NCI-H1092 (cell line): Measurements from ENCODE around the gene SIMC1.

Experiments used
- DNase-seq: peaks from one replicate; lab custom pipeline; 2025; lab: John Stamatoyannopoulos, UW

SIMC1 gene

DNA sequence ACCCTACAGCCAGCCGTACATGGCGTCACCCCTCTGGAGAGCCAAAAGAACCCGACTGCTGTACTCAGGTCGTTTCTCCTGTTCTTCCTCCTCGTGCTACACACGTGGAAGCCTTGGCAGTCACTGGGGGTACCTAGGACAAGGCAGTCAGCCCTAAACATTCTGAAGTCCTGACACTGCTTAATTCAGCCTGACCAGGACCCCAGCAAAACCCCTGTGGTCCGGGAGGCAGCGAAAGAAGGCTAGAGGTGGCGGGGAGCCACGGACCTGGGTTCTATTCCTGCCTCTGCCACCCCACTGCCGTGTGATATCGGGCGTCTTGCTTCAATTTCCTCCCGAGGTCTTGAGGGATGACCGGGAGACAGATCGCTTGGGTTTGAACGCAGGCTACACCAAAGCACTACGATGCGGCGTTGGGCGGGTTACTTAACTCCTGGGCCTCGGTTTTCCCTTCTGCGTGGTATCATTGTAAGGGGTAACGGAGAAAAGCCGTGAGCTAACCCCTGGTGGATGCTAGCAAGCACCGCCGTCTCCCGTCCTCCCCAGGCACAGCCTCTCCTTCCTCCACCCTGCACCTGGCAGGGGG is 126.6 kb downstream of the SIMC1 start:
- DNase-seq = no peak

DNA sequence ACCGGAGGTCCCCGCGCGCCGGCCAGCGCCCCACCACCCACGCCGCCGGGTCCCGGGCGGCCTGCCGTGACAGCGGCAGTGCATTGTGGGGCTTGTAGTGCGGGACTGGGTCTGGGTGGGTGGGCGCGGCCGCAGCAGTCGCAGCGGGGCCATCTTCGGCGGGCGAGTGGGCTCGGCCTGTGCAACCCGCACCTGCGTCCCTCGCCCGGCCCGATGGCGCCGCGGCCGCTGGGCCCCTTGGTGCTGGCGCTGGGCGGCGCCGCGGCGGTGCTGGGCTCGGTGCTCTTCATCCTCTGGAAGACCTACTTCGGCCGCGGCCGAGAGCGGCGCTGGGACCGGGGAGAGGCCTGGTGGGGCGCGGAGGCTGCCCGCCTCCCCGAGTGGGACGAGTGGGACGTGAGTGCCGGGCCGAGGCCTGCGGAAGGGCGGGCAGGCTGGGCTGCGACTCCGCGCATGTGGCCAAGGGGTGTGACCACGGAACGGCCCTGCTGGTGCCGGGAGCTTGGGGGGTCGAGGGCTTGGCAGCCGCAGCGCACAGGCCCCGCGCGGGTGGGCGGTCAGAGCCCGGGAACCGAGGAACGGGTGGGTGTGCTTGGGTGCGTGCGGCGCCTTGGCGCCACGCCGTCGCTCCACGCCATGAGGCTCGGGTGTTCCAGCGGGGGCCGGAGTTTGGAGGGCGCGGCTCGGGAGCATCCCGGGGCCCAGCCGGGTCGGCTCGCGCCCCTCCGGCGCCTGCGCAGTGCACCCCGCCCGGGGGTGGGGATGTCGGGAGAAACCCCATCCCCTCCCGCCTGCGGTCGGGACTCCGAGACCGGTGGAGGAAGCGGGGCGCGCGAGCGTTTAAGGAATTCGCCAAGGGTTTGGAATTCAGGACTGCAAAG is 127.4 kb downstream of the SIMC1 start, which contains the start of gene ARL10:
ARL10 (plus strand) TSS at position 137 of the 881 bp plus-strand sequence; CDS start at position 214, 77 bp downstream.
- no peak for DNase-seq

DNA sequence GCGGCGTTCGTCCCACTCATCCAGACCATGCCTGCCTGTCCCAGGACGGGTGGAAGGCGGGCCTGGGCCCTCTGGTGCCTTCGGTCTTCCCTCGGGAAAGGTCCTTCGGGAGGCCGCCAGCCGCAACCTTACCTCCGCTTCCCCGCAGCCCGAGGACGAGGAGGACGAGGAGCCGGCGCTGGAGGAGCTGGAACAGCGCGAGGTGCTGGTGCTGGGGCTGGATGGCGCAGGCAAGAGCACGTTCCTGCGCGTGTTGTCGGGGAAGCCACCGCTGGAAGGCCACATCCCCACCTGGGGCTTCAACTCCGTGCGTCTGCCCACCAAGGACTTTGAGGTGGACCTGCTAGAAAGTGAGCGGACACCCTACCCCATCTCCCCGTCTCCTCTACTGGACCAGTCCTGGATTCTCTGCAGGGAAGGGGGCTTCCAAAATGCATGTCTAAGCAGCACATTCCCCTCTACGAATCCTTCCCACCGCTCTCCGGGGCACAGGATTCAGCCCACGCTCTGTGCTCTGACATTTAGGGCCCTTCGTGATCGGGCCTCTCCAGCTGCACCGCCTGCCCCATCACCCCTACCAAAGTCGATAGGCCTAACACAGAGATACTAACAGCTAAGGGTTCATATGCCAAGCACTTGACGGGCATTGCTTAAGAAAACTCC is 128.1 kb downstream of the SIMC1 start:
- DNase-seq = no peak

DNA sequence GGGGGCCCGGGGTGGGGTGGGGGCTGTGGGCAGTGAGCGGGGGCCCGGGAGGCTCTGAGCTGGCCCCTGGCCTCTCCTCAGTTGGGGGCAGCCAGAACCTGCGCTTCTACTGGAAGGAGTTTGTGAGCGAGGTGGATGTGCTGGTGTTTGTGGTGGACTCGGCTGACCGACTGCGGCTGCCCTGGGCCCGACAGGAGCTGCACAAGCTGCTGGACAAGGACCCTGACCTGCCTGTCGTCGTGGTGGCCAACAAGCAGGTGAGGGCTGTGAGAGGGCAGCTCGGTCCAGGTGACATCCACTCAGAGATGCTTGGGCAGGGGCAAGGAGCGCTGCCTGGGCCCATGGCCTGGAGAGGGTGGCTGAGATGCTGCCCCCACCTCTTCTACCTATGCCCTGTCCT is 130.5 kb downstream of the SIMC1 start:
- DNase-seq = no peak

DNA sequence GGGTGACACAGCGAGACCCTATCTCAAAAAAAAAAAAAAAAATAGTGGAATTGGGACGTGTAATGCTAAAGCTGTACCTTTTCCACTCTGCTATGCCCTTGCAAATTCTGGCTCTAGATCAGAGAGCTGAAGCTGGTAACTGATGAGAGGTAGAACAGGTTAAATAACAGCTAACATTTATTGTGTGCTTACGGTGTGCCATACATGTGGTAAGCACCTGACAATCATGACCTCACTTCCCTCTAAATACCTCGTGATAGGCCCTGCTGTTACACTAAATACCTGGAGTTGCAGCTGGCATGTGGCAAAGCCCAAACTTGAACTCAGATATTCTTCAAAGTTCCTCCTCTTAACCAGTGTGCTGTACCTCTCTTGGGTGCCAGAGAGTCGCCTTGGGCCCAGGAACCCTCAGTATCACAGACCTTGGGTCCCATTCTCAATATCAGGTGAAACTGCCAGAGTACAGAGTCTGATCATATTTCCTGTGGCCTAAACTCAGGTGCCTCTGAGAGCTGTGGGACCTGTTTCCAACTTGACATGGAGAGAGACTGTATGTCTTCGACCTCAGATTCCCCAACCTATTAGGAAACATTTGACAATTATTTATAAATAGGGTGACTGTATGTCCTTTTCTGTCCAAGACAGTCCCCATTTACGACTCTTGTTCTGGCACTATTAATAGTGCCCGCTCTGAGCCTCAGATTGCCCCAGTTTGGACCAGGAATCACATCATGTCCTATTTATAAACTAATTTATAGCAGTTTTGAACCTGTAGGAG is 131.9 kb downstream of the SIMC1 start:
- no peak for DNase-seq

DNA sequence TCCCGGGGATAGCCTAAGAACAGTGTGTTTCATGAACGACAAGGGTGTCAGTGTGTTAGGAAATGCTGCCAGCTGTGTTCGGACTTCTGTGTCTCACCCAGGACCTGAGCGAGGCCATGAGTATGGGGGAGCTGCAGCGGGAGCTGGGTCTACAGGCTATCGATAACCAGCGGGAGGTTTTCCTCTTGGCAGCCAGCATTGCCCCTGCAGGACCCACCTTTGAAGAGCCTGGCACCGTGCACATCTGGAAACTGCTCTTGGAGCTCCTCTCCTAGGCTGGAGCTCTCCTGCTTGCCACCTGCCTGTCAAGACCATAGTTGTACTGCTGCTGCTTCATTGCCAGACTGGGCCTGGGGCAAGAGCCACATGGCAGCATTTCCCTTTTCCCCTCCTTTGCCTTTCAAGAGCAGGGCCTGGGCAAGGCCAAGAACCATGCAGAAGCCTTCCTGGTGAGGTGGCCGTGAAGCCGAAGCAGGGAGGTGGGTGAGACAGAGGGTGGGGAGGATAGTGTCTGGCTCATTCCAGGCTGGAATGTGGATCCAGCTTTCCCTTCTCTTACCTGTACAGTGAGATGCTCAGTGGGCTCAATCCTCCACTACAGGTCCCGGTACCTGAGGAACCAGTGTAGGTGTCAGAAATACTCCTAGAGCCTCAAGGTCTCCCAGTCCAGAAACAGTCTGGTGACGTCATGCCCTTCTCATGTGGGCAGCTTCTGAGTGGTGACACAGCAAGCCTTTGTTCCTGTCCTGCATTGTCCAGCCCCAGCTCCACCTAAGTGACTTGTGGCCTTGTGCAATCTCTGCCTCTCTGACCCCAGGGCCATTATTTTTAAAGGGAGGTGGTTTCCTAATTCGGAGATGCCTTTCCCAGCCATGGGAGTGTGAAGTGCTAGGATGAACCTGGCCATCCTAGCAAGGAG is 133.7 kb downstream of the SIMC1 start:
- no peak for DNase-seq

GRCh38 chr5:176373100-176373818 is 135.0 kb downstream of the SIMC1 start:
- no peak for DNase-seq

DNA sequence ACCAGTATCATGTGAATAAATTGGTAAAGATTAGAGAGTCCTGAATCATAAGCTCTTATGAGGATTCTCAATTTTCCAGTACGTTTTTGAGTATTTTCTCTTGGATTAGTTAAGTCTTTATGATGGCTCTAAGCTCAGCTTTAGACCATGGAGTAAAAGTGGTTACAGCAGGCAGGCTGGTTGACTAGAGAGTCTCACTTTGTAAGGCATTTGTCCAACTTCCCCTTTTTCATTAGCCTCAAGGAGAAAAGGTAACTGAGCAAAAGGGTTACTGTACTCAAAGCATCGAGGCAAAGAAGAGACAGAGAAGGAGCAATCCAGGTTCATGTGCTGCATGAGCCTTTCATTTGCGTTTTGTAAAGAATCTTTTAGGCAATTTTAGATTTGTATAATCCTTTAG is 141.7 kb downstream of the SIMC1 start:
- DNase-seq = no peak

DNA sequence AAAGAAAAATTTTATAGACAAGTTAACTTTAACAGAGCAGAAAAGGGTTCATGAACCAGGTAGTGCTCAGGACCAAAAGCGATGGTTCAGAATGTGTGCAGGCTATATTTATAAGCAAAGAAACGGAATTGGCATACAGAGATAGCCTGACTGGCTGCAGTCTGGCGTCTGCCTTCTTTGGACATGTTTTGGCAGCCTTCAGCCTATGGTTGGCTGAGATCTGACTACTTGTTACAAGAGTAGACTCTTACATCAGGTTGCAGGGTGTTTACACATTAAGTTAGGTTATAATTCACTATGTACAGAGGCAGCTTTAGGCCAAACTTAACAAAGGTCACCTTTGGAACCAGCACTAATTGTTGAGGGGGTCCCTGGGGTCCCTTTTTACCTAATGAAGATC is 143.2 kb downstream of the SIMC1 start:
- DNase-seq = no peak

DNA sequence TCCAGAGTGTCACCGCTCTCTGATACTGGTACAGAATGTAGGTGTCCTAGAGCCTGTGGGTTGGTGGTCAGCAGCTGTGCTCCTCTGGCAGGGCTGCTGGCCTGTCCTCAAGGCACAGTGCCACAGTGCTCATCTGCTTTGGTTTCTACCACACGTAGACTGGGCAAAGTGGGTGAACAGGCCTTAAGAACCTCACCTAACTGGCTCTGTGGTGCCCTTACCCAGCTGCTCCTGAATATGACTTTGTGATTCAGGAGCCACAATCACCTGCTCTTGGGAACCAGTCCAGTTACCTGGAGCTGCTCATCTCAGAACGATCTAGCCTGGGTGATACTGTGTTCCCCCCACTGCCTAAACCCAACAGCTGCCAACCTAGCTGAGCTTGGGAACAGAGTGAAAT is 143.8 kb downstream of the SIMC1 start:
- no peak for DNase-seq

DNA sequence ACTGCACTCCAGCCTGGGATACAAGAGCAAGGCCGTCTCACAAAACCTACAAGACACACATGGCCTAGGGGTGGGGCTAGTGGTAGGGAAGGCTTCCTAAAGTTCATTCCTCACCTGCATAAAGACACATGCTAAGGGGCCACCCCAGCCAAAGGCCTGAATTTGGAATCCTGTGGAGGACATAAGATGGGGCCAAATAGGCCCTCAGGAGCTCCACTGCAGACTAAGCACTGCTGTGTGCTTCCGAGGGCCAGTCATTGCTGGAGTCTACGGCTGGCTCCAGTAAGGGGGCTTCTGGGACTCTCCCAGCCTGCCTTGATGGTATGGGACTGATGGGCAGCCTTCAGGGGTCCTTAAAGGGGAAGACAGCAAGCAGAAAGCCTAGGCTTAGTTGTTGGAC is 144.5 kb downstream of the SIMC1 start:
- DNase-seq = no peak

- DNase-seq = no peak
These were observed 145.2 kb downstream of the SIMC1 start for GRCh38 chr5:176383248-176383905.

DNA sequence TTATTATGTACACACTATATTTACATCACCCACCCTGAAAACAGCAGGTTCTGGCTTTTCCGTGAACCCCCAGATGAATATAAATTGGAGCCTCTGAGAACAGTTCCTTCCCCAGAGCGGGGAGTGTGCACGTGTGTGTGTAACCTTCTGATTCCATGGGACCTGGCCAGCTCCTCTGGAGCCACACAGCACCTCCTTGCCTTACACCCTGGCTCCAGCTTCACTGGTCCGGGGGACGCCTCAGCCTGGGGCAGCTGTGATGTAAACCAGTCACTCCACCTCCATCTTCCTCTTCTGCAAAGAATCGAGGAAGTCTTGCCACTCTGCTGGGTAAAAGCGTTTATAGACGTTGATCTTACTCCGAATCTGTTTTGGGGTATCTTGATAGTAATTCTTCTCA is 145.7 kb downstream of the SIMC1 start:
- DNase-seq = no peak

- DNase-seq = no peak
These were observed 146.2 kb downstream of the SIMC1 start for GRCh38 chr5:176384366-176384930.

DNA sequence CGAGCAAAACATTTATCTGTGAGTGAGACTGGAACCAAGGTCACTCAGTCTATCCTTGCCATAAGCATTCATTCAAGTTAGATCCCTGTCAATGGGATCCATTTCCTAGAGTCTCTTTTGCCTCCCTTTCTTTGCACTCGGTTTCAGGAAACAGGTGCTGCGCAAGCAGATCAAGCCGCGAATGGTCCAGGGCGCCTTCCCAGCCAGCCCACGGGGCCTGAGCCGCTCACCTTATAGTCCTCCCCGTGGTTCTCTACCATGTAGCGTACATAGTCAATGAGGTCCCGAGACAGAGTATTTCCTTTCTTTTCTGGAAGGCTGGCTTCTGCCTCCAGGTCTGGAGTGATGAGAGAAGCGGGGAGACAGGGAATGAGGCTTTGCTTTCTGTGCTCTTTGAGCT is 146.8 kb downstream of the SIMC1 start:
- DNase-seq = no peak

DNA sequence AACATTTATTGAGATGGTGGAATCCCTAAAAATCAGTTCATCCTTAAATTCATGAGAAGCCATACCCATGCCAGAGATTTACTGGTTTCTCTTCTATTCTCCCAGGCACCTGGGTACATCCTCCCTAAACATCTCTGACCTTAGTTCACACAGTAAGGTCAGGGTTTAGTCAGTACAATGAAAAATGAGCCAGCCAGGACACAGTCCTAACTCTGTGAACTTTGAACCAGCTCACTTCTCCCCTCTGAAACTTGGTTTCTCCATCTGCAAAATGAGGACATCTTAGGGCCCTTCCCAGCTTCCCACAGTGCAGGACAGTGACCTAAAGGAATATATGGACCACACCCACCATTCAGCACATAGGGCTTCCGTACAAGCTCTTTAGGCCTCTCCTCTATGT is 148.3 kb downstream of the SIMC1 start:
- no peak for DNase-seq

GRCh38 chr5:176387384-176387925 is 149.2 kb downstream of the SIMC1 start:
- no peak for DNase-seq

- DNase-seq = no peak
These were observed 149.8 kb downstream of the SIMC1 start for GRCh38 chr5:176388003-176388443.

DNA sequence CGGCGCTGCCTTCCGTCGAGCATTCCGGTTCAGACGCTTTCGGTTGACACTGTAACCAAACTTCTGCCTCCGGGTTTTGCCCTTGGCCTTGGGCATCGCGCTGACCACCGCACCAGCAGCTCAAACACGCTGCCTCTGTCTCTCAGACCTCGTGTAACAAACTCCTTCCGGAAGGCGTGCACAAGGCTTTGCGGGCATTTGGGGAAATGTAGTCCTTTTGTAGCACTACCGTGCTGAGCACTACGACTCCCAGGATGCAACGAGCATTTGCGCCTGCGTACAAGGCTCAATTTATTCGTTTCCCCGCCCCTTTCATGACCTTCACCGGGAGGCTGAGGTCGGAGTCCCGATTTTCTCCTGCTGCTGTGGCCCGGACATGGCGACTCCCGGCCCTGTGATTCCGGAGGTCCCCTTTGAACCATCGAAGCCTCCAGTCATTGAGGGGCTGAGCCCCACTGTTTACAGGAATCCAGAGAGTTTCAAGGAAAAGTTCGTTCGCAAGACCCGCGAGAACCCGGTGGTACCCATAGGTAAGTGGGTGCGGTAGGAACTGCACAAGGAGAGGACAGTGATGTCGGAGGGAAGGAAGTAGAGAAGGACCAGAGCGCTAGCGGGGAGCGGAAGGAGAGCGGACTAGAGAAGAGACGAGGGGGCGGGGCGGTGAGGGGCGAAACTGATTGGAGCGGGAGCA is 150.4 kb downstream of the SIMC1 start, which contains the start of the genes HIGD2A and NOP16:
HIGD2A (plus strand) TSS at position 308 of the 691 bp plus-strand sequence; CDS start at position 377, 69 bp downstream.
NOP16 (minus strand) TSS at position 155 of the 691 bp plus-strand sequence; CDS start at position 96, 59 bp downstream.
- peak; percentile 96 for DNase-seq
